Measurements from ENCODE around the gene ALKBH7.
"Not testable (repeated sequence)": the region's sequence is repeated elsewhere in the genome, so short reads cannot be mapped to it uniquely, and the experiment has no call there.

The ALKBH7 gene, protein sequence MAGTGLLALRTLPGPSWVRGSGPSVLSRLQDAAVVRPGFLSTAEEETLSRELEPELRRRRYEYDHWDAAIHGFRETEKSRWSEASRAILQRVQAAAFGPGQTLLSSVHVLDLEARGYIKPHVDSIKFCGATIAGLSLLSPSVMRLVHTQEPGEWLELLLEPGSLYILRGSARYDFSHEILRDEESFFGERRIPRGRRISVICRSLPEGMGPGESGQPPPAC

DNA sequence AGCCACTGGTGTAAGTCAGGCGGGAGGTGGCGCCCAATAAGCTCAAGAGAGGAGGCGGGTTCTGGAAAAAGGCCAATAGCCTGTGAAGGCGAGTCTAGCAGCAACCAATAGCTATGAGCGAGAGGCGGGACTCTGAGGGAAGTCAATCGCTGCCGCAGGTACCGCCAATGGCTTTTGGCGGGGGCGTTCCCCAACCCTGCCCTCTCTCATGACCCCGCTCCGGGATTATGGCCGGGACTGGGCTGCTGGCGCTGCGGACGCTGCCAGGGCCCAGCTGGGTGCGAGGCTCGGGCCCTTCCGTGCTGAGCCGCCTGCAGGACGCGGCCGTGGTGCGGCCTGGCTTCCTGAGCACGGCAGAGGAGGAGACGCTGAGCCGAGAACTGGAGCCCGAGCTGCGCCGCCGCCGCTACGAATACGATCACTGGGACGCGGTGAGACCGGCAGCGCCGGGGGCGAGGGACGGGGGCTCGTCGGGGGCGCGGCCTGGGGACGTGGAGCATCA lies at the start of gene ALKBH7:
TSS of gene ALKBH7 (plus strand) at position 201 of the 502 bp plus-strand sequence. CDS start at position 228, 27 bp downstream.
- DNase-seq = peak; percentile 100

DNA sequence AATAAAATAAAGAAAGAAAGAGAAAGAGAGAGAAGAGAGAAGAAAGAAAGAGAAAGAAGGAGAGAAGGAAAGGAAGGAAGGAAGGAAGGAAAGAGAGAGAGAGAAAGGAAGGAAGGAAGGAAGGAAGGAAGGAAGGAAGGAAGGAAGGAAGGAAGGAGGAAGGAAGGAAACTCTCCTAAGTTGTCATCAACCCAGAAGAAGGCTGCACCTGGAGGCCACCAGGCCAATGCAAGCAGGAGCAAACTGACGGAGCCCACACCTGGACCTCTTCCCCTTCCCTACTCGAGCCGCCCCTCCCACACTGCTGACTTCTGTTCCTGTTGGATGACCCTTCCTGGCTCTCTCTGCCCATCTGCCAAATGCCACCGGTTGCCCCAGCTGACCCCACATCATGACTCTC lies 47.8 kb upstream of the ALKBH7 start:
- DNase-seq = no peak

DNA sequence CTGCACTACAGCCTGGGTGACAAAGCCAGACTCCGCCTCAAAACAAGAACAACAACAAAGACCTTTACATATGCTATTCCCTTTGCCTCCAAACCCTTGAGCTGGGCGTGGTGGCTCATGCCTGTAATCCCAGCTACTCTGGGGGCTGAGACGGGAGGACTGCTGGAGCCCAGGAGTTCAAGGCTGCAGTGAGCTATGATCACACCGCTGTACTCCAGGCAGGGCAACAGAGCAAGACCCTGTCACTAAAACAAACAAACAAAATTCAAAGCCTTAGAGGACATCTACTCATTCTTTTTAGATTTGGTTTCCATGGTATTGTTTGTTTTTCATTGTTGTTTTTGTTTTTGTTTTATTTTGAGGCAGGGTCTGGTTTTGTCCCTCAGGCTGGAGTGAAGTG lies 47.0 kb upstream of the ALKBH7 start:
- no peak for DNase-seq

DNA sequence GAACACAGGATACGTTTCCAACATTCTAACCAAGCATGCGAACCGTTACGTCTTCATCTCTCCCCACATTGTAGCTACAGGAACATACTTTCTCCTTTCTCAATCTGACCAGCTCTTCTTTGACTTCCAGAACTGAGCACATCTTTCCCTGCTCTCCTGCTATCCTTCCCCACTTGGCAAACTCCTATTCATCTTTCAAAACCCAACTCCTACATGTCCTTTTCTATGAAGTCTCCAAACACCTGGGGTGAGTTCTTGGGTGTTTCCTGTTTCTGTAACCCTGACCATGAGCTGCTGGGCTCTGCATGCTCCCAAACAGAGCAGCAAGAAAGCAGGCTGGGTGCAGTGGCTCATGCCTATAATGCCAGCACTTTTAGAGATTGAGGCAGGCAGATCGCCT lies 45.8 kb upstream of the ALKBH7 start:
- DNase-seq = no peak

DNA sequence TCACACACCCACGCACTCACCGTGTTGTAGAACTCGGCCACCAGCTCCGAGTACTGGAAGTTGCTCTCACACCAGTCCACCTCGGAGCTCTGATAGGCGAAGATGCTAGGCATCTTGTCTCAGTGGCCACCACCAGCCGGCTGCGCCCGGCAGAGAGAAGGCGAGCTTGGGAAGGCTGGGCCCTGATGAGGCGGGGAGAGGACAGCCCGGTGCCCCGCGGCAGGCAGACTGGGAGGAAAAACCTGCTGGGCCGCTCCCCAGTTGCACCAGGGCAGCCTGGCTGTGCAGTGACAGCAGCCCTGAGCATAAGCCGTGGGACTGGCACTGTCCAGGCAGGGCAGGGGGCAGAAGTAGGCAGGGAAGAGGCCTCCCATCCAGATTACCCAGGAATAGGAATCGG lies 39.2 kb upstream of the ALKBH7 start, which contains the start of gene ACER1:
TSS of gene ACER1 (minus strand) at position 174 of the 400 bp plus-strand sequence. CDS start at position 113, 61 bp downstream.
- DNase-seq = no peak

DNA sequence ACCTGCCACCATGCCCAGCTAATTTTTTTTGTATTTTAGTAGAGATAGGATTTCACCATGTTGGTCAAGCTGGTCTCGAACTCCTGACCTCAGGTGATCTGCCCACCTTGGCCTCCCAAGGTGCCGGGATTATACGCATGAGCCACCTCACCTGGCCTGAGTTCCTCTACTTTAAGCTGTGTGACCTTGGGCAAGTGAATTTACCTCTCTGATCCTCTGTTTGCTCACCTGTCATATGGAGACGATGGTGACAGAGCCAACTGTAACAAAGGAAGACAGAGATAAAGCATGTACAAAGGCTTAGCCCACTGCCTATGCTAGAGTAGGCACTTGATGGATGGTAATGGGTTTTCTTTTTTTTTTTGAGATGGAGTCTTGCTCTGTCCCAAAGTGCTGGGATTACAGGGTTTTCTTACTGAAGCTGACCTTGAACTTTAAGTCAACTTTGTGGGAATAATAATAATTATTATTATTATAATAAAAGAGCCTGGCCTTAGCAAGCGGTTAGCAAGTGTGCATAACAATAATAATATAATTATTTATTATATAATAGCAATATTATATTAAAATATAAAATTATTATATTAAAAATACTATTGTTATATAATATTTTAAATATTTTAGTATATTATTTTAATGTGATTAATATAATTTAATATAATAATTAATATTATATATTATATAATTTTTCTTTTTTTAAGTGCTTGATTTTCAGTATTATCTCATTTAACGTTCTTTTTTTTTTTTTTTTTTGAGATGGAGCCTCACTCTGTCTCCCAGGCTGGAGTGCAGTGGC lies 37.9 kb upstream of the ALKBH7 start:
- DNase-seq = no peak

DNA sequence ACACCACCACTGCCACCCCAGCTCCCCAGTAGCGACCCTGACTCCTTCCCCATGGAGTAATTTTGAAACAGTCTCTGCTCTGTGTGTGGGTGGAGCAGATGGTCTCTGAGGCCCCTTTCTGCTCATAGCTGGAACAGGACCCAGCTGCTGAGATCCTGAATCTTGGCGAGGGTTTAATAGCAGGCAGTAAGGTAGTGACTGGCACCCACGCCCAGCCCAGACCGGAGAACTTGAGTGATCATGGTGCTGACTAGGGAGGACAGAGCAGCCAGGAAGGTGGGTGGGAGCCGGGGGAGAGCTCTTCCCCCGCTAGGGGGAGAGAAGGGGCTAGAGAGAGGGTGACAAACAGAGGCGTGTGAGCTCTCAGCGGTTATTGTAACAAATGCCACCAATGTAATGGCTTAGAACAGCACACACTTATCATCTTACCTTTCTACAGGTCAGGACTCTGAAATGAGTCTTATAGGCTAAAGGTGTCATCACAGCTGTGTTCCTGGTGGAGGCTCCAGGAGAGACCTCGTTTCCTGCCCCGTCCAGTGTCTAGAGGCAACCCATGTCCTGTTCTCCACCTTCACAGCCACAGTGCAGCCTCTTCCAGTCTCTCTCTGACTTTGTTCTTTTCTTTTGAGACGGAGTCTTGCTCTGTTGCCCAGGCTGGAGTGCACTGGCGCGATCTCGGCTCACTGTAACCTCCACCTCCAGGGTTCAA lies 31.9 kb upstream of the ALKBH7 start:
- DNase-seq = no peak

DNA sequence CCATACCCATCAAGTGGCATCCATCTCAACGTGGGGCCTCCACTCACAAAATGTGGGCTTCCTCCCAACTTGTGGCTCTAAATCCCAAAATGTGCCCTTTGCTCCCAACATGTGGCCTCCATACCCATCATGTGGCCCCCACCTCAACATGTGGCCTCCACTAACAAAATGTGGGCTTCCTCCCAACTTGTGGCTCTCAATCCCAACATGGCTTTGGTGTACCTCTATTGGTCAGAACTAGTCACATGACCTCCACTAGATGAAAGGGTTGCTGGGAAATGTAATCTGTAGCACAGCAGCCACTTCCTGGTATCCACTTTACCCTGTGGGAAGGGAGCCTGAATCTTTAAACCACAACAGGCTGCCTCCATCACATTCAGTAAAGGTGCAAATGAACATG lies 29.1 kb upstream of the ALKBH7 start:
- DNase-seq = no peak

DNA sequence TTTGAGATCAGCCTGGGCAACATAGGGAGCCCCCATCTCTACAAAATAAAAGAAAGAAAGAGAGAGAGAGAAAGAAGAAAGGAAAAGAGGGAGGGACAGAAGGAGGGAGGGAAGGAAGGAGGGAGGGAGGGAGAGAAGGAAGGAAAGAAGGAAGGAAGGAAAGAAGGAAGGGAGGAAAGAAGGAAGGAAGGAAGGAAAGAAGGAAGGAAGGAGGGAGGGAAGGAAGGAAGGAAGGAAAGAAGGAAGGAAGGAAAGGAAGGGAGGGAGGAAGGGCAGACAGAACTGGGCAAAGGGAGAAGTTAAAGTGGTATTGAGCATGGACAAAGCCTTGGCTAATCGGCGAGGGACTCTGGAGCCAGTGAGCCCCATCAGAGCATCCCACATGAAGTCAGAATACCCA lies 23.3 kb upstream of the ALKBH7 start:
- DNase-seq = not testable (repeated sequence)

DNA sequence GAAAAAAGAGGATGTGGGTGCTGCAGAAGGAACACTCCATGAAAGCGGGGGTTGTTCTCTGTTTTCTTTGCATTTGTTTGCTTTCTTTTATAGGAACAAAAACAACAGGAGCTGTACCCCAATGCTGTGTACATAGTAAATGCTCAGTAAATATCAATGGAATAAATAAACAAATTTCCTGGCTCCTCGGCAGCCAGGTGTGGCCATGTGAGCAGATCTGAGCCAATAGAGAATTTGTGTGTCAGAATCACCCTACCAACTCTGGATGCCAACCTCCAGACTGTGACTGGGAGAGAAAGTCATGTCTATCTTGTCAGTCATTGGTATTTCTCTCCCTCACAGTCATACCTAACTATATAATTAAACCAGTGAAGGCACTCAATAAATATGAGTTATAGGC lies 21.9 kb upstream of the ALKBH7 start:
- no peak for DNase-seq

DNA sequence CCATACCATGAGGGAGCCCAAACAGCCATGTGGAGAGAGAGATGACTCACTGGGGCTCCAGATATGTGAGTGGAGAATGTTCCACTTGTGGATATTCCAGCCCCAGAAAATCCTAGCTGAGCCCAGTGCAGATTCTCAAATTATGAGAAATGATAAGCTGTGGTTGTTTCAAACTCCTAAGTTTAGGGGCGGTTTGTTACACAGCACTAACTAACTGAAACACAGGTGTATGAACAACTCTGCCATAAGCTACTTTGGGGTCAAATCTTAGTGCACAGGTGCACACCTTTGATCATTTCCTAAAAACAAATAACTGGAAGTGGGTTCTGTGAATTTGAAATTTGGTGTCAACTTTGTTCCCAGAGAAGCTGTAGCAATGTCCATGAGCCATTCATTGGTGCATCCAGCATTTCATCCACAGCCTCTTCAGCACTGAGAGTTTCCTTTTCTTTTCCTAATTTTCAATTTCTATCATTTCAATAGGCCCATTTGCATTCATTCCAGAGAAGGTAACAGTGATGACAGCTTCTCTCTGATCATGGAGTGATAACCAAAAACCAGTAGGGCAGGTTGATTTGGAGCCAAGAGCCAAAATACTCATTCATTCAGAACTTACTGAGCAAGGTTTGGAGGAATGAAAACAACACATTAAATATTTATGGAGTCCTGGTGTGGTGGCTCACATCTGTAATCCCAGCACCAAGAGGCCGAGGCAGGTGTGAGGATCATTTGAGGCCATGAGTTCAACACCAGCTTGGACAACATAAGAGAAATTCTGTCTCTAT lies 20.0 kb upstream of the ALKBH7 start:
- no peak for DNase-seq

DNA sequence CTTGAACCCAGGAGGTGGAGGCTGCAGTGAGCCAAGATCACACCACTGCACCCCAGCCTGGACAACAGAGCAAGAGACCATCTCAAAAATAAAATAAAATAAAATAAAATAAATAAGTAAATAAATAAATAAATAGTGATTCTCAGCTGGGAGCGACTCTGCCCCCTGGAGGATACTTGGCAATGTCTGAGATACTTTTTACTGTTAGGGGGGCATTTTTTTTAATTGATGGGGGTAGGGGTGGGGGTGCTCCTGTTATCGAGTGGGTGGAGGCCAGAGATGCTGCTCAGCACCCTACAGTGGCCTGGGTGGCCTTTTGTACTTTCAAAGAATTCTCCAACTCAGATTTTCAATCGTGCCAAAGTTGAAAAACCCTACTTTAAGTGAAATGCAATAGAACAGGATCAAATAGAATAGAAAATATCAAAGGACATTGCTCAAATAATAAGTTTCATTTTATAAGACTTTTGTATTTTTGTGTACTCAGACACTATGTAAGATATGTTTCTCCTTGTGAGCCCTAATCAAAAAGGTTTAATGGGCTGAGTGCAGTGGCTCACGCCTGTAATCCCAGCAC lies 18.4 kb upstream of the ALKBH7 start:
- no peak for DNase-seq

DNA sequence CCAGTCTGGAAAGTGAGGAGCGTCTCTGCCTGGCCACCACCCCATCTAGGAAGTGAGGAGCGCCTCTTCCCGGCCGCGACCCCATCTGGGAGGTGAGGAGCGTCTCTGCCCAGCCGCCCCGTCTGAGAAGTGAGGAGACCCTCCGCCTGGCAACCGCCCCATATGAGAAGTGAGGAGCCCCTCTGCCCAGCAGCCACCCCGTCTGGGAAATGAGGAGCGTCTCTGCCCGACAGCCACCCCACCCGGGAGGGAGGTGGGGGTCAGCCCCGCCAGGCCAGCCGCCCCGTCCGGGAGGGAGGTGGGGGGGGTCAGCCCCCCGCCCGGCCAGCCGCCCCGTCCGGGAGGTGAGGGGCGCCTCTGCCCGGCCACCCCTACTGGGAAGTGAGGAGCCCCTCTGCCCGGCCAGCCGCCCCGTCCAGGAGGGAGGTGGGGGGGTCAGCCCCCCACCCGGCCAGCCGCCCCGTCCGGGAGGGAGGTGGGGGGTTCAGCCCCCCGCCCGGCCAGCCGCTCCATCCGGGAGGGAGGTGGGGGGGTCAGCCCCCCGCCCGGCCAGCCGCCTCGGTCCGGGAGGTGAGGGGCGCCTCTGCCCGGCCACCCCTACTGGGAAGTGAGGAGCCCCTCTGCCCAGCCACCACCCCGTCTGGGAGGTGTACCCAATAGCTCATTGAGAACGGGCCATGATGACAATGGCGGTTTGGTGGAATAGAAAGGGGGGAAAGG lies 17.1 kb upstream of the ALKBH7 start:
- DNase-seq = not testable (repeated sequence)

DNA sequence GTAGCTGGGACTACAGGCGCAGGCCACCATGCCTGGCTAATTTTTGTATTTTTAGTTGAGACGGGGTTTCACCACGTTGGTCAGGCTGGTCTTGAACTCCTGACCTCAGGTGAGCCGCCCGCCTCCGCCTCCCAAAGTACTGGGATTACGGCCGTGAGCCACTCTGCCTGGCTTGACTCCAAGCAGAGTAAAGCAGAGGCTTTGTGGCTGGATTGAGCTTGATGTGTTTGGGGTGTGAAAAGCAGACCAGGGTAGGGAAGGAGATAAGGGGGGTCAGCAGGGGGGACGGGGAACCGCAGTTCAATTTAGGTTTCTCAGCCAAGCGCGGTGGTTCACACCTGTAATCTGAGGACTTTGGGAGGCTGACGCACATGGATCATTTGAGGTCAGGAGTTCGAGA lies 15.4 kb upstream of the ALKBH7 start:
- DNase-seq = no peak

DNA sequence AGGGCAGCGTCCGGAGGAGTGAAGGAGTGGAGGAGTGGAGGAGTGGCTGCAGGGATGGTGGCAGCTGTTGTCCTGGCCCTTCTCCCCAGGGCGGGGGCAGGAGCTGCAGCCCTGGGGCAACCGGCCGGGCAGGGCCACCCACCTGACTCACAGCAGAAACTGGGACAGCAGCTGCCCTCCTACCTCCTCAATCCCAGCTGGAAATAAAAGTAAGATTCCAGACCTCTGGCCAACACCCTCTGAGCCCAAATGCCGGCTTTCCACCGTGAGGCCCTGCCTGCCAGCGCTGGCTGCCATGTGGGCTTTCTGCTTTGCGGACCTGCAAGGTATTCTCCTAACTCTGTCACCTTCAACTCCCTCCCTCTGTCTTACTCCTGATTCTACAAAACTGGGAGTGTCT lies 14.6 kb upstream of the ALKBH7 start:
- no peak for DNase-seq

DNA sequence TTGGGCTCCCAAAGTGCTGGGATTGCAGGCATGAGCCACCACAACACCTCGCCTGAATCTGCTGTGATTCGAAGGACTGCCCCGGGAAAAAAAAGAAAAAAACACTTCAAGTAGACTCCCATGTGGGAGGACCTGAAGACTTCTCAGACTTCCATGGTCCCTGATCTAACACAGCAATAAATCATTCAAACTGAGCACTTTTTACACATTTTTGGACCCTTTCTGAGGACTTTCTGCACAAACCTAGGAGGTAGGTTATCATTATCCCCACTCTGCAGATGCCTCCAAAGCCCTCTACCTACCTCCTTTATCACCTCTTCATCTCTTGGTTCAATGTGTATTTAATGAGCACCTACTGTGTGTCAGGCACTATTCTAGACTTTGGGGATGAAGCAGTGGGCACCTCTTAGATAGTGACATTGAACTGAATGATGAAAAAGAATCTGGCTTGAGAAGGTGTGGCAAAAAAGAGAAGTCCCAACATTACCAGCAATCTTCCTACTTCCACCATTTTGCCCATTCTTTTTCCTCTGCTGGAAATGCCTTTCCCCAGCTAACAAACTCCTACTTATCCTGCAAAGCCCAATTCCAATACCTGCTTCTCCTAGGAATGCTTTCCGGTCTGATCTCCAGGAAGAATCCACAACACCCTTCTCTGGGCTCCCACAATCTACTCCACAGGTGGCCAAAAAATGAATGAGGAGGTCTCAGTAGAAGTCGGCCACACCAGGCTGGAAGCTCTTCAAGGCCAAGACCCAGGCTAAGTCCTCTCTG lies 12.8 kb upstream of the ALKBH7 start:
- no peak for DNase-seq

DNA sequence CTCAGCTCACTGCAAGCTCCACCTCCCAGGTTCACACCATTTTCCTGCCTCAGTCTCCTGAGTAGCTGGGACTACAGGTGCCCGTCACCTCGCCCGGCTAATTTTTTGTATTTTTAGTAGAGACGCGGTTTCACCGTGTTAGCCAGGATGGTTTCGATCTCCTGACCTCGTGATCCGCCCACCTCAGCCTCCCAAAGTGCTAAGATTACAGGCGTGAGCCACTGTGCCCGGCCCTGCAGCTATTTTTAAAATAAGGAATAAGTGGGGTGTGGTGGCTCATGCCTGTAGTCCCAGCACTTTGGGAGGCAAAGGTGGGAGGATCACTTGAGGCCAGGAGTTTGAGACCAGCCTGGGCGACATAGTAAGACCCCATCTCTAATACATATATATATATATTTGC lies 12.1 kb upstream of the ALKBH7 start:
- DNase-seq = not testable (repeated sequence)

DNA sequence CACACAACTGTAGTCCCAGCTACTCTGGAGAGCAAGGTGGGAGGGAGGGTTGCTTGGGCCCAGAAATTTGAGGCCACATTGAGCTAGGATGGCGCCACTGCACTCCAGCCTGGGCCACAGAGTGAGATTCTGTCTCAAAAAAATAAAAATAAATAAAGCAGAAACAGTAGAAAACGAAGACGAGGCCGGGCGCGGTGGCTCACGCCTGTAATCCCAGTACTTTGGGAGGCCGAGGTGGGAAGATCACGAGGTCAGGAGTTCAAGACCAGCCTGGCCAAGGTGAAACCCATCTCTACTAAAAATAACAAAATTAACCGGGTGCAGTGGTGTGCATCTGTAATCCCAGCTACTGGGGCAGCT lies 11.8 kb upstream of the ALKBH7 start:
- DNase-seq = not testable (repeated sequence)

DNA sequence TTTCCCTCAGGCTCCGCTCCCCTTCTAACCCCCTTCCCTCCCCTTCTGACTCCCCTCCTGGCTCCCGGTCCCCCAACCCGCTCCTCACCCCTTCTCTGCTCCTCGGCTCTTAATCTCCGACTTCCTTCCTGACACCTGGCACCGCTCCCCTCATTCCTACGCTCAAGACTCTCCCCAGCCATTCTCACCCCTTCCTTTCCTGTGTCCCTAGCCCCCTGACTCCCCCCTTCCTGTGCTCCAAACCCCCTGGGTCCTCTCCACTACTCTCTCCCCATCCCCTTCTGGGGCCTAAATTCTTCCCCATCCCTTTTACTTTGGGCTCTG lies 10.6 kb upstream of the ALKBH7 start:
- DNase-seq = no peak

DNA sequence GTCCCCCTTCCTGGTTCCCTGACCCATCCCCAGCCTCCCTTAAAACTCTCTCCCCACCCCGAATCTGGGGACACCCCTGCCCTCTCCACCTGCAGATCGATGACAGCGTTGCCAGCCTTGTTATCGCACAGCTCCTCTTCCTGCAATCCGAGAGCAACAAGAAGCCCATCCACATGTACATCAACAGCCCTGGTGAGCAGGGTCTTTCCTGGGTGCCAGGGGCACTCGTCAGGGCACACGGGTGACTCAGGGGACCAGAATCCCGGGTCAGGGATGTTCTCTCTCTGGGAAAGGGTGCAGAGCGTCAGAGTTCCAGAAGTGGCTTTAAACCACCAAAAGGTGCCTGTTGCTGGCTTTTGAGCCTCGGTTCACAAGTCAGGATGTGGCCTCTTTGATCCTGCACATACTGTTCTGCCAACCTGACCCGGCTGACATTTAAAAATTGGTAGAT lies 10.2 kb upstream of the ALKBH7 start:
- no peak for DNase-seq

DNA sequence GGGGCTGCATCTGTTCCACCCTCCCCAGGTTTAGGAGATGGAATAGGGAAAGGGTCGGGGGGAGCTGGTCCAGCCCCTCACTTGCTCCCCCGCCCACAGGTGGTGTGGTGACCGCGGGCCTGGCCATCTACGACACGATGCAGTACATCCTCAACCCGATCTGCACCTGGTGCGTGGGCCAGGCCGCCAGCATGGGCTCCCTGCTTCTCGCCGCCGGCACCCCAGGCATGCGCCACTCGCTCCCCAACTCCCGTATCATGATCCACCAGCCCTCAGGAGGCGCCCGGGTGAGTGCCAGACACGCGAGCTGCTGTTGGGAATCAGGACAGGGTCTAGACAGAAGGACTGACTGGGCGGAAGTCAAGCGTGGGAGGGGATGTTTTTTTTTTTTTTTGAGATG lies 8.2 kb upstream of the ALKBH7 start:
- DNase-seq = no peak
